H9 (cell line): ENCODE data around the gene MTOR. TPM values are rescaled to one million over a fixed set of nuclear protein-coding genes. Genes with fewer than 3 reads are reported as not detected.

Experiments used
- DNase-seq: peaks from one replicate; pipeline ENCODE4 v3.0.0-alpha.2; 2017
- H2AFZ ChIP-seq: one replicate; pipeline ENCODE4 v1.6.1; 2013; ENCODE audit warnings: mild to moderate bottlenecking, low read length, control low read depth, moderate library complexity
- H2AK5ac ChIP-seq: 2 replicates; pipeline ENCODE4 v1.6.1; 2013; ENCODE audit warnings: low read length, control low read depth, mixed read lengths; ENCODE audit not compliant: insufficient read length
- H2BK120ac ChIP-seq: one replicate; pipeline ENCODE4 v1.6.1; 2013; ENCODE audit warnings: low read depth, mild to moderate bottlenecking, low read length, control low read depth, inconsistent platforms; ENCODE audit not compliant: poor library complexity, severe bottlenecking
- H2BK12ac ChIP-seq: 2 replicates; pipeline ENCODE4 v1.6.1; 2013; ENCODE audit warnings: low read length, control low read depth, mixed read lengths, low read depth; ENCODE audit not compliant: insufficient read length
- H2BK15ac ChIP-seq: 2 replicates; pipeline ENCODE4 v1.6.1; 2013; ENCODE audit warnings: low read depth, low read length, control low read depth
- H2BK20ac ChIP-seq: one replicate; pipeline ENCODE4 v1.6.1; 2013; ENCODE audit warnings: low read depth, mild to moderate bottlenecking, low read length, control low read depth, inconsistent platforms; ENCODE audit not compliant: poor library complexity, severe bottlenecking
- H2BK5ac ChIP-seq: 2 replicates; pipeline ENCODE4 v1.6.1; 2013; ENCODE audit warnings: low read length, control low read depth, mixed read lengths; ENCODE audit not compliant: insufficient read length
- H3K14ac ChIP-seq: 2 replicates; pipeline ENCODE4 v1.6.1; 2013; ENCODE audit warnings: low read length, control low read depth; ENCODE audit not compliant: insufficient read depth
- H3K18ac ChIP-seq: 2 replicates; pipeline ENCODE4 v1.6.1; 2013; ENCODE audit warnings: low read depth, mild to moderate bottlenecking, mixed read lengths, low read length, control low read depth; ENCODE audit not compliant: insufficient read length
- H3K23ac ChIP-seq: 2 replicates; pipeline ENCODE4 v1.6.1; 2013; ENCODE audit warnings: low read length, control low read depth, mixed read lengths, low read depth; ENCODE audit not compliant: insufficient read length
- H3K23me2 ChIP-seq: 2 replicates; pipeline ENCODE4 v1.6.1; 2013; ENCODE audit warnings: low read depth, mild to moderate bottlenecking, mixed read lengths, low read length, control low read depth; ENCODE audit not compliant: insufficient read length, poor library complexity, severe bottlenecking
- H3K27ac ChIP-seq: 2 replicates; pipeline ENCODE4 v1.5.1; 2013; ENCODE audit warnings: low read length, control low read depth, mixed read lengths, low read depth; ENCODE audit not compliant: insufficient read length
- H3K27me3 ChIP-seq: 2 replicates; pipeline ENCODE4 v1.6.1; 2013; ENCODE audit warnings: low read length, control low read depth, inconsistent platforms; ENCODE audit not compliant: insufficient read depth
- H3K4ac ChIP-seq: 2 replicates; pipeline ENCODE4 v1.6.1; 2013; ENCODE audit warnings: low read depth, mild to moderate bottlenecking, control low read depth, inconsistent platforms, low read length, moderate library complexity
- H3K4me1 ChIP-seq: 2 replicates; pipeline ENCODE4 v1.6.1; 2013; ENCODE audit warnings: low read length, control low read depth, inconsistent platforms; ENCODE audit not compliant: insufficient read depth
- H3K4me2 ChIP-seq: 2 replicates; pipeline ENCODE4 v1.6.1; 2013; ENCODE audit warnings: low read length, control low read depth, mixed read lengths; ENCODE audit not compliant: insufficient read length, insufficient read depth
- H3K56ac ChIP-seq: 2 replicates; pipeline ENCODE4 v1.6.1; 2013; ENCODE audit warnings: low read depth, mild to moderate bottlenecking, mixed read lengths, low read length, control low read depth; ENCODE audit not compliant: insufficient read length
- H3K79me1 ChIP-seq: 2 replicates; pipeline ENCODE4 v1.6.1; 2013; ENCODE audit warnings: low read depth, mild to moderate bottlenecking, moderate library complexity, low read length, control low read depth, inconsistent platforms; ENCODE audit not compliant: insufficient read depth, poor library complexity, severe bottlenecking
- H3K79me2 ChIP-seq: 2 replicates; pipeline ENCODE4 v1.6.1; 2013; ENCODE audit warnings: low read length, control low read depth, inconsistent platforms; ENCODE audit not compliant: insufficient read depth
- H3K9ac ChIP-seq: 2 replicates; pipeline ENCODE4 v1.6.1; 2013; ENCODE audit warnings: low read length, control low read depth, mixed read lengths; ENCODE audit not compliant: insufficient read length; ENCODE audit errors: extremely low read depth
- H3K9me3 ChIP-seq: one replicate; pipeline ENCODE4 v1.6.1; 2013; ENCODE audit warnings: low read depth, low read length, inconsistent platforms; ENCODE audit not compliant: control insufficient read depth
- H3T11ph ChIP-seq: one replicate; pipeline ENCODE4 v1.6.1; 2013; ENCODE audit warnings: mild to moderate bottlenecking, low read length, control low read depth, inconsistent platforms
- H4K20me1 ChIP-seq: one replicate; pipeline ENCODE4 v1.6.1; 2013; ENCODE audit not compliant: control insufficient read depth, insufficient read length, insufficient read depth
- H4K5ac ChIP-seq: 2 replicates; pipeline ENCODE4 v1.6.1; 2013; ENCODE audit warnings: low read depth, mild to moderate bottlenecking, mixed read lengths, low read length, control low read depth; ENCODE audit not compliant: insufficient read length
- H4K8ac ChIP-seq: replicated peaks from 2 replicates; pipeline ENCODE4 v1.6.1; 2013; ENCODE audit warnings: low read length, control low read depth, mixed read lengths, low read depth; ENCODE audit not compliant: insufficient read length
- H4K91ac ChIP-seq: 2 replicates; pipeline ENCODE4 v1.6.1; 2013; ENCODE audit warnings: low read depth, mild to moderate bottlenecking, moderate library complexity, mixed read lengths, low read length, control low read depth; ENCODE audit not compliant: insufficient read length
- H3K27ac Mint-ChIP-seq, 3 experiments: 2 replicates in 2 of 3; 3 replicates in 1 of 3; pipeline ENCODE4 v1.8.0; 2020 to 2021; ENCODE audit warnings: mixed read lengths in 3 of 3, mild to moderate bottlenecking in 1 of 3, moderate library complexity in 1 of 3
- H3K27me3 Mint-ChIP-seq: 2 replicates; pipeline ENCODE4 v1.8.0; 2021; ENCODE audit warnings: low read depth, mild to moderate bottlenecking, moderate library complexity, mixed read lengths
- H3K36me3 Mint-ChIP-seq, 3 experiments: 2 replicates in 2 of 3; 3 replicates in 1 of 3; pipeline ENCODE4 v1.8.0; 2020 to 2021; ENCODE audit warnings: low read depth in 3 of 3, mixed read lengths in 3 of 3; ENCODE audit not compliant: insufficient read depth in 1 of 3
- H3K4me1 Mint-ChIP-seq, 2 experiments: 2 replicates each; pipeline ENCODE4 v1.8.0; 2020; ENCODE audit warnings: mixed read lengths in 2 of 2
- H3K4me3 Mint-ChIP-seq, 2 experiments: 2 replicates in 1 of 2; 3 replicates in 1 of 2; pipeline ENCODE4 v1.8.0; 2020 to 2021; ENCODE audit warnings: mild to moderate bottlenecking in 2 of 2, mixed read lengths in 2 of 2, moderate library complexity in 1 of 2
- H3K9me3 Mint-ChIP-seq, 2 experiments: 2 replicates in 1 of 2; 3 replicates in 1 of 2; pipeline ENCODE4 v1.8.0; 2020; ENCODE audit warnings: mild to moderate bottlenecking in 2 of 2, mixed read lengths in 2 of 2, moderate library complexity in 1 of 2
- CTCF ChIP-seq: fragments of 200-600 bp; sonication (generic); conservative IDR thresholded peaks from 3 replicates; pipeline ENCODE4 v1.8.0; 2021; ENCODE audit warnings: antibody characterized with exemption, mild to moderate bottlenecking
- WGBS: extraction: QIAGEN DNeasy Blood & Tissue Kit; methylation state at CpG from one replicate; pipeline ENCODE4 v1.1.7; 2013; ENCODE audit warnings: missing lambda C conversion rate, low lambda C conversion rate, mixed read lengths; ENCODE audit not compliant: insufficient read length; ENCODE audit errors: extremely low coverage; 5-methylcytosine and 5-hydroxymethylcytosine counted together
- total RNA-seq: library from RNA; stranded (reverse); gene quantifications from 2 replicates; pipeline ENCODE4 v1.2.1, GENCODE V29; 2021

Gene MTOR
- total RNA-seq, 1 experiment from 2014 or later, result 67.5 TPM

- Histone ChIP-seq H3K18ac (no peak overlapping the region), H2BK15ac (no peak overlapping the region), H3K9me3 (no peaks in the 10 kb centered on the region), H3K56ac (no peak overlapping the region), H3K4me2 (no peak overlapping the region), H2BK5ac (no peak overlapping the region), H3K79me1 (no peaks in the 10 kb centered on the region), H3K4me1 (no peaks in the 10 kb centered on the region), H2BK20ac (no peak overlapping the region), H2AFZ (no peak overlapping the region), H3K4ac (no peak overlapping the region), H4K20me1 (no peaks in the 10 kb centered on the region), H3K79me2 (no peaks in the 10 kb centered on the region), H3K23ac (no peak overlapping the region), H2AK5ac (no peak overlapping the region), H3K23me2 (no peaks in the 10 kb centered on the region), H2BK120ac (no peak overlapping the region), H3K27ac (no peak overlapping the region), H2BK12ac (no peak overlapping the region), H3K14ac (no peak overlapping the region), H3K27me3 (no peaks in the 10 kb centered on the region), H4K8ac (no peak overlapping the region), H4K91ac (no peak overlapping the region), H3T11ph (no peak overlapping the region), H4K5ac (no peak overlapping the region), H3K9ac (no peak overlapping the region)
- WGBS, result no CpG with 5 or more reads among the region's 3 CpGs
- Mint-ChIP-seq H3K27me3 (no peaks in the 10 kb centered on the region), H3K27ac (no peak overlapping the region), H3K4me3 (no peak overlapping the region), H3K4me1 (no peaks in the 10 kb centered on the region), H3K36me3 (peaks cover 28 to 85% (median 81%) of the 10 kb centered on the region in 3 experiments; a peak in 6 of 7 replicates), H3K9me3 (no peaks in the 10 kb centered on the region)
- no peak for TF ChIP-seq CTCF
- DNase-seq, result no peak
These were observed 47.5 kb downstream of the MTOR start for GRCh38 chr1:11214698-11215380.
